ENCODE data around the gene SLC25A47.
A peak's percentile ranks its signal among the peaks of the same experiment; 100 is the strongest.

The SLC25A47 gene

GRCh38 chr14:100303179-100303578, 20.0 kb upstream of the SLC25A47 start:
- no peaks in the 10 kb centered on the region for H3K9me3 Mint-ChIP-seq
- peak overlapping the region in 2 of 3 experiments; percentile 26 to 38 for H3K4me3 Mint-ChIP-seq
- H3K36me3 Mint-ChIP-seq (ENCODE audit: low read depth): no peaks in the 10 kb centered on the region
- no peaks in the 10 kb centered on the region for H3K27me3 Mint-ChIP-seq (ENCODE audit: low read depth)
- H3K4me1 Mint-ChIP-seq: peaks cover 28% of the 10 kb centered on the region
- peak; percentile 33 to 41 (median 37) for TF ChIP-seq CTCF (IDR thresholded peaks at IDR 0.05; ENCODE audit: unreplicated experiment in 3 of 3)
- H3K27ac Mint-ChIP-seq: no peak overlapping the region

- no peak for TF ChIP-seq CTCF (IDR thresholded peaks at IDR 0.05; ENCODE audit: unreplicated experiment in 3 of 3)
- Mint-ChIP-seq H3K4me1 (peaks cover 30% of the 10 kb centered on the region), H3K36me3 (ENCODE audit: low read depth) (no peaks in the 10 kb centered on the region), H3K9me3 (no peaks in the 10 kb centered on the region), H3K27ac (no peak overlapping the region), H3K27me3 (ENCODE audit: low read depth) (no peaks in the 10 kb centered on the region), H3K4me3 (peak overlapping the region; percentile 65 to 89 (median 67))
Measured at GRCh38 chr14:100303925-100304324, 19.2 kb upstream of the SLC25A47 start.

GRCh38 chr14:100304825-100305323, 18.3 kb upstream of the SLC25A47 start:
- Mint-ChIP-seq H3K4me3 (peak overlapping the region; percentile 89 to 90 (median 90)), H3K27me3 (ENCODE audit: low read depth) (no peaks in the 10 kb centered on the region), H3K4me1 (peaks cover 29% of the 10 kb centered on the region)

DNA sequence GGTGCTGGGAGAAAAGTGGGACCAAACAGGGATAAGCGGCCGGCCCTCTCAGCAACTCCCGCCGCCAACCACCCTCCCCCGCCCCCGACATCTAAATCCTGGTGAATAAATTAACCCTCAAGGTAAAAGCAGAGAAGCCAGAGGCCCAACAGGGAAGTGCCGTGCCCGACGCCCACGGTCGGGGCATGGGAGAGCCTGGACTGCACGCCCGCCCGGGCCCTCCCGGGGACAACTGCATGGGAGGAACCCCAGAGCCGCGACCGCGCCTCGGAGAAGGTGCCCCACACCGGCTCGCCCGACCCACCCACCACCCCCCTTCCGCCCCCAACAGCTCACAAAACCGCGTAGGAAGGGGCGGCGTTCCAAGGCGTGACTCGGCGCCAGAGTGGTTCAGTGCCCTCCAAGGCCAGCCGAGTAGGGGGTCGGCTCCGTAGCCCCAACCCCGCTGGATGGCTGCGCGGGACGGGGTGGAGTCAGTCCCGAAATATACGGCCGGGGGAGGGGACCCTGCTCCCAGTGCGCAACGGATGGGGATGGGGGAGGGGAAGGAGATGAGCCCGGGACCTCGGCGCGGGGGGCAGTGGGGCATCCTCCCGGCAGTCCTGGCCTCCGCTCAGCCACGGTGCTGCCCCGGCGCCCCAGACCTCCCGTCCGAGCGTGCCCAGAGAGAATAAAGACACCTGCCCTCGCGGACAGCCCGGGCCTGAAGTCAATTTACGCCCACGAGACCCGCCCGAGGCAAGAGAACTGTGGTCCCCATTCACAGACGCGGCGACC, 17.6 kb upstream of the SLC25A47 start:
- no peaks in the 10 kb centered on the region for H3K36me3 Mint-ChIP-seq (ENCODE audit: low read depth)
- TF ChIP-seq CTCF (IDR thresholded peaks at IDR 0.05; ENCODE audit: unreplicated experiment in 3 of 3): no peak
- H3K9me3 Mint-ChIP-seq: no peaks in the 10 kb centered on the region
- H3K27ac Mint-ChIP-seq: peak overlapping the region; percentile 55 to 87 (median 73)
- H3K27me3 Mint-ChIP-seq (ENCODE audit: low read depth): no peaks in the 10 kb centered on the region
- H3K4me3 Mint-ChIP-seq: peak overlapping the region; percentile 89 to 90 (median 90)
- peaks cover 28% of the 10 kb centered on the region for H3K4me1 Mint-ChIP-seq

More at GRCh38 chr14:100304825-100305323, 18.3 kb upstream of the SLC25A47 start:
- Mint-ChIP-seq H3K27ac (peak overlapping the region; percentile 55 to 87 (median 73)), H3K36me3 (ENCODE audit: low read depth) (no peaks in the 10 kb centered on the region), H3K9me3 (no peaks in the 10 kb centered on the region)
- no peak for TF ChIP-seq CTCF (IDR thresholded peaks at IDR 0.05; ENCODE audit: unreplicated experiment in 3 of 3)

DNA sequence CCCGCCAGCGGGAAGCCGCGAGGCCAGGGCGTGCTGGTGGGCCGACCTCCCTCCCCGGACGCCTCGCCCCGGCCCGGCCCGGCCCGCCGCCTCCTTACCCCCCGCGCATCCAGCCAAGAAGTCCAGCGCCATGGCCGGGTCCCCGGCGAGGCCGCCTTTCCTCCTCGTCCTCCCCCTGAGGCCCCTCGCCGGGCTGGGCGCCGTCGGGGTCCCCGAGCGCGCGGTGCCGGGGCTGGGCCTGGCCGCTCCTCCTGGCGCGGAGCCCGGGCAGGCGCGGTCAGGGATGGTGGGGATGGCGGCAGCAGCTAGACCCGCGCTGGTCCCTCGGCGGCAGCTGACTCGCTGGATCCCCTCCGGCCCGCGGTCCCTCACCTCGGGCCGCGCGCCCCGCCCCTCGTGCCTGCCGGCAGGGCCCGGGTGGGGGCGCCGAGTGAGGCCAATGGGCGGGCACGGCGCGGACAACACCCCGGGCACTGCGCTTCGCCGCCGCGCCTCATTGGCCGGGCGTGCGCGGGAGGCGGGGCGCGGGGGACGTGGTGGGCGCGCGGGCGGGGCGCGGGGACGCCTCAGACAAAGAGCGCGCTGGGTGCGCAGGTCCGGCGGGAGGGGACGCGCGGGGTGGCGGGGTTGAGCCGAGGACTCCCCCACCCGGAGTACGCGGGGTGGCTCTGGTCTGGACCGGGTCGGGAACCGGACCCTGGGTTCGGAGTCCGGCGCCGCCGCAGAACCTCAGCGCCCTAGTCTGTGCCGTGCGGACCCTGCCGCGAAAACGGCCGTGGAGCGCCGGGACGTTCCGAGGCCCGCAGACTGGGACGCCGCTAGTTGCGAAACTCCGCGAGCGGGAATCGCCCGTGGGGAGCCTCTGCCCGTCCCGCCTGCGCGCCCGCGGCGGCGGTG, 16.8 kb upstream of the SLC25A47 start, which contains the start of gene SLC25A29:
Gene SLC25A29 (minus strand): TSS at position 344 of the 897 bp plus-strand sequence. CDS start 212 bp downstream, at position 132.
- no peaks in the 10 kb centered on the region for H3K36me3 Mint-ChIP-seq (ENCODE audit: low read depth)
- no peaks in the 10 kb centered on the region for H3K27me3 Mint-ChIP-seq (ENCODE audit: low read depth)
- peak within 1 kb of the TSS; percentile 91 to 94 (median 91) for H3K4me3 Mint-ChIP-seq
- peak within 1 kb of the TSS; percentile 55 to 87 (median 73) for H3K27ac Mint-ChIP-seq
- H3K4me1 Mint-ChIP-seq: peaks cover 28% of the 10 kb centered on the region
- H3K9me3 Mint-ChIP-seq: no peaks in the 10 kb centered on the region
- TF ChIP-seq CTCF (IDR thresholded peaks at IDR 0.05; ENCODE audit: unreplicated experiment in 3 of 3): no peak
